Measurements from ENCODE around the gene RAI1. TPM values are rescaled to one million over a fixed set of nuclear protein-coding genes. Genes with fewer than 3 reads are reported as not detected.

Gene RAI1
- total and polyA plus RNA-seq, 2 of the 13 experiments (the other 11 are each of a cell fraction or from before 2014, with no cell fraction given) = 3.4 to 5.2 TPM

DNA sequence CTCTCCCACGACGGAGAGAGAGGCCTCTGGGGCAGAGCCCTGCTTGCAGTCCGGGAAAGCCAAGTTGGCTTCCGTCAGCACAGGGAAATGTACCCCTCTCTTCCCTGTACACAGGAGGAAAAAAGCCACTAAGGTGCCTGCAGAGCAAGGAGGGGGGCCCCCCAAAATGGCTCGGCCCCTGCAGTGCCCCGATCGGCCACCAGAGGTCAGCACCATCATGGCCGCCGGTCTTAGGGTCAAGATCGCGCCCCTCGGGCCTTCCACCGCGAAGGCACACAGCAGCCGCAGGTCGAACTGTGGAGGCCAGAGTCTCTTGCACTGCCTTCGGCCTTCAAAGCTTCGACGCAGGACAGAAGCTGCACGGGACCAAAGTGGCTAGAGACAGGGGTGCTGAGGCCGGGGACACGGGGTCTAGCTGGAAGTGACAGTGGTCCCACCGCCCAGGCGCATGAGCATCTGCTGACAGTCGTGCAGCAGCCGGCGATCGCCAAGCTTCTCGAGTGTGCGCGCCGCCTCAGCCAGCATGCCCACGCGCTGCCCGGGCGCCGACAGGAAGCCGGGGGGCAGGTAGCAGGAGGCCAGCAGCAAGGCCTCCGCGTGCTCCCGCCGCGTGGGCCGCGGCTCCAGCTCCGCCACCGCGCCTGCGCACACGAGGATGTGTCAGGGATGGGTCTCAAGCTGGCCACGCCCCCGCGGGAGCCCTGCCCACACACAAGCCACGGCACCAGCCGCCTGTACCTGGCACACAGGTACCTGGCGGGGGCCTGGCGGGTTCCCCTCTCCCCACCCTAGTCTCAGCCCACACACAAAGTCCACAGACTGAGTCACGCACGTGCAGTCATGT, 131.2 kb downstream of the RAI1 start (continued):
- TF ChIP-seq, protein P1, sequence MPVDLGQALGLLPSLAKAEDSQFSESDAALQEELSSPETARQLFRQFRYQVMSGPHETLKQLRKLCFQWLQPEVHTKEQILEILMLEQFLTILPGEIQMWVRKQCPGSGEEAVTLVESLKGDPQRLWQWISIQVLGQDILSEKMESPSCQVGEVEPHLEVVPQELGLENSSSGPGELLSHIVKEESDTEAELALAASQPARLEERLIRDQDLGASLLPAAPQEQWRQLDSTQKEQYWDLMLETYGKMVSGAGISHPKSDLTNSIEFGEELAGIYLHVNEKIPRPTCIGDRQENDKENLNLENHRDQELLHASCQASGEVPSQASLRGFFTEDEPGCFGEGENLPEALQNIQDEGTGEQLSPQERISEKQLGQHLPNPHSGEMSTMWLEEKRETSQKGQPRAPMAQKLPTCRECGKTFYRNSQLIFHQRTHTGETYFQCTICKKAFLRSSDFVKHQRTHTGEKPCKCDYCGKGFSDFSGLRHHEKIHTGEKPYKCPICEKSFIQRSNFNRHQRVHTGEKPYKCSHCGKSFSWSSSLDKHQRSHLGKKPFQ (CRISPR knock-in tag; IDR thresholded peaks at IDR 0.05; ENCODE audit: insufficient replicate concordance) = no peak
- peak; percentile 92 for TF ChIP-seq STAG1 (CRISPR knock-in tag; IDR thresholded peaks at IDR 0.05)
- no peak for TF ChIP-seq ZNF776 (CRISPR knock-in tag; IDR thresholded peaks at IDR 0.05)
- TF ChIP-seq ZNF547 (CRISPR knock-in tag; IDR thresholded peaks at IDR 0.05) = 0 out of 2 replicates have a peak, but pooled peaks have one; percentile 9
- peak; percentile 22; the same call in 1 of the 2 replicates for TF ChIP-seq ELF3 (CRISPR knock-in tag; IDR thresholded peaks at IDR 0.05)
- TF ChIP-seq, protein P2, sequence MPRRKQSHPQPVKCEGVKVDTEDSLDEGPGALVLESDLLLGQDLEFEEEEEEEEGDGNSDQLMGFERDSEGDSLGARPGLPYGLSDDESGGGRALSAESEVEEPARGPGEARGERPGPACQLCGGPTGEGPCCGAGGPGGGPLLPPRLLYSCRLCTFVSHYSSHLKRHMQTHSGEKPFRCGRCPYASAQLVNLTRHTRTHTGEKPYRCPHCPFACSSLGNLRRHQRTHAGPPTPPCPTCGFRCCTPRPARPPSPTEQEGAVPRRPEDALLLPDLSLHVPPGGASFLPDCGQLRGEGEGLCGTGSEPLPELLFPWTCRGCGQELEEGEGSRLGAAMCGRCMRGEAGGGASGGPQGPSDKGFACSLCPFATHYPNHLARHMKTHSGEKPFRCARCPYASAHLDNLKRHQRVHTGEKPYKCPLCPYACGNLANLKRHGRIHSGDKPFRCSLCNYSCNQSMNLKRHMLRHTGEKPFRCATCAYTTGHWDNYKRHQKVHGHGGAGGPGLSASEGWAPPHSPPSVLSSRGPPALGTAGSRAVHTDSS (CRISPR knock-in tag; conservative IDR thresholded peaks at IDR 0.05) = no peak
- TF ChIP-seq ZNF850 (CRISPR knock-in tag; conservative IDR thresholded peaks at IDR 0.05) = no peak
- TF ChIP-seq ZNF253 (CRISPR knock-in tag; IDR thresholded peaks at IDR 0.05; ENCODE audit: borderline replicate concordance) = no peak
- TF ChIP-seq SAFB2 (CRISPR knock-in tag; IDR thresholded peaks at IDR 0.05; ENCODE audit: borderline replicate concordance, low read depth) = no peak
- no peak for TF ChIP-seq SP1 (IDR thresholded peaks at IDR 0.05)
- TF ChIP-seq SP1 (CRISPR knock-in tag; IDR thresholded peaks at IDR 0.05) = 0 out of 2 replicates have a peak, but pooled peaks have one; percentile 40
- peak; percentile 16; the same call in 1 of the 2 replicates for TF ChIP-seq MAZ (IDR thresholded peaks at IDR 0.05; ENCODE audit: borderline replicate concordance, low read depth, low read length)
- TF ChIP-seq MAZ (CRISPR knock-in tag; IDR thresholded peaks at IDR 0.05; ENCODE audit: low read depth) = peak; percentile 71
- no peak for TF ChIP-seq FOSL1 (CRISPR knock-in tag; IDR thresholded peaks at IDR 0.05; ENCODE audit: borderline replicate concordance)
- TF ChIP-seq TCF7 (IDR thresholded peaks at IDR 0.05; ENCODE audit: low read depth) = no peak
- TF ChIP-seq, protein P3, sequence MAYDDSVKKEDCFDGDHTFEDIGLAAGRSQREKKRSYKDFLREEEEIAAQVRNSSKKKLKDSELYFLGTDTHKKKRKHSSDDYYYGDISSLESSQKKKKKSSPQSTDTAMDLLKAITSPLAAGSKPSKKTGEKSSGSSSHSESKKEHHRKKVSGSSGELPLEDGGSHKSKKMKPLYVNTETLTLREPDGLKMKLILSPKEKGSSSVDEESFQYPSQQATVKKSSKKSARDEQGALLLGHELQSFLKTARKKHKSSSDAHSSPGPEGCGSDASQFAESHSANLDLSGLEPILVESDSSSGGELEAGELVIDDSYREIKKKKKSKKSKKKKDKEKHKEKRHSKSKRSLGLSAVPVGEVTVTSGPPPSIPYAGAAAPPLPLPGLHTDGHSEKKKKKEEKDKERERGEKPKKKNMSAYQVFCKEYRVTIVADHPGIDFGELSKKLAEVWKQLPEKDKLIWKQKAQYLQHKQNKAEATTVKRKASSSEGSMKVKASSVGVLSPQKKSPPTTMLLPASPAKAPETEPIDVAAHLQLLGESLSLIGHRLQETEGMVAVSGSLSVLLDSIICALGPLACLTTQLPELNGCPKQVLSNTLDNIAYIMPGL (CRISPR knock-in tag; IDR thresholded peaks at IDR 0.05; ENCODE audit: borderline replicate concordance in 1 of 2, low read depth in 1 of 2) = peak; percentile 52 to 69
- TF ChIP-seq, protein P4, sequence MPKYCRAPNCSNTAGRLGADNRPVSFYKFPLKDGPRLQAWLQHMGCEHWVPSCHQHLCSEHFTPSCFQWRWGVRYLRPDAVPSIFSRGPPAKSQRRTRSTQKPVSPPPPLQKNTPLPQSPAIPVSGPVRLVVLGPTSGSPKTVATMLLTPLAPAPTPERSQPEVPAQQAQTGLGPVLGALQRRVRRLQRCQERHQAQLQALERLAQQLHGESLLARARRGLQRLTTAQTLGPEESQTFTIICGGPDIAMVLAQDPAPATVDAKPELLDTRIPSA (CRISPR knock-in tag; IDR thresholded peaks at IDR 0.05; ENCODE audit: borderline replicate concordance) = no peak
- TF ChIP-seq YEATS2 (CRISPR knock-in tag; IDR thresholded peaks at IDR 0.05; ENCODE audit: borderline replicate concordance) = no peak; the same call in 1 of the 2 replicates
- no peak for TF ChIP-seq ZNF326 (CRISPR knock-in tag; IDR thresholded peaks at IDR 0.05; ENCODE audit: borderline replicate concordance)
- TF ChIP-seq RBM39 (IDR thresholded peaks at IDR 0.05; ENCODE audit: low read depth, low read length, poor library complexity, severe bottlenecking) = peak; percentile 34
- no peak for TF ChIP-seq ZNF619 (CRISPR knock-in tag; IDR thresholded peaks at IDR 0.05)
- TF ChIP-seq ZNF749 (CRISPR knock-in tag; IDR thresholded peaks at IDR 0.05; ENCODE audit: borderline replicate concordance) = no peak
- TF ChIP-seq ZNF256 (CRISPR knock-in tag; conservative IDR thresholded peaks at IDR 0.05) = 0 out of 2 replicates have a peak, but pooled peaks have one; percentile 53

Data from HepG2 (cell line).